ENCODE results near the gene AQP1.

The AQP1 gene

DNA sequence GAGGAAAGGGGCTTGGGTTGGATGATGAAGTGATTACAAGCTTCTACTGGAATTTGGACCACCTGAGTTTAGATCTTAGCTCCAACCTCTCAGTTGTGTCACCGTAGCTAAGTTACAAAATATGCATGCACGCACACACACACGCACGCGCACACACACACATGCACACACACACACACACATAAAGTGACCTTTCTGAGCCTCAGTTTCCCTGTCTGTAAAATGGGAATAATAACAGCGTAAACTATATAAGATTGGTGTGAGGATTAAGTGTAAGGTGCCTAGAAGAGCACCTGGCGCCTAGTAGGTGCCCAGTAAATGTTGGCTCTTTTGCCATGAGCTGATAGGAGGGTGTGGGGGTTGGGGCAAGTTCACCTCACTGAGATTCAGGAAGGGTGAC is 12.6 kb upstream of the AQP1 start:
- TF ChIP-seq TCF12 (IDR thresholded peaks at IDR 0.05; ENCODE audit: low read depth), result no peak
- TF ChIP-seq, protein P1, sequence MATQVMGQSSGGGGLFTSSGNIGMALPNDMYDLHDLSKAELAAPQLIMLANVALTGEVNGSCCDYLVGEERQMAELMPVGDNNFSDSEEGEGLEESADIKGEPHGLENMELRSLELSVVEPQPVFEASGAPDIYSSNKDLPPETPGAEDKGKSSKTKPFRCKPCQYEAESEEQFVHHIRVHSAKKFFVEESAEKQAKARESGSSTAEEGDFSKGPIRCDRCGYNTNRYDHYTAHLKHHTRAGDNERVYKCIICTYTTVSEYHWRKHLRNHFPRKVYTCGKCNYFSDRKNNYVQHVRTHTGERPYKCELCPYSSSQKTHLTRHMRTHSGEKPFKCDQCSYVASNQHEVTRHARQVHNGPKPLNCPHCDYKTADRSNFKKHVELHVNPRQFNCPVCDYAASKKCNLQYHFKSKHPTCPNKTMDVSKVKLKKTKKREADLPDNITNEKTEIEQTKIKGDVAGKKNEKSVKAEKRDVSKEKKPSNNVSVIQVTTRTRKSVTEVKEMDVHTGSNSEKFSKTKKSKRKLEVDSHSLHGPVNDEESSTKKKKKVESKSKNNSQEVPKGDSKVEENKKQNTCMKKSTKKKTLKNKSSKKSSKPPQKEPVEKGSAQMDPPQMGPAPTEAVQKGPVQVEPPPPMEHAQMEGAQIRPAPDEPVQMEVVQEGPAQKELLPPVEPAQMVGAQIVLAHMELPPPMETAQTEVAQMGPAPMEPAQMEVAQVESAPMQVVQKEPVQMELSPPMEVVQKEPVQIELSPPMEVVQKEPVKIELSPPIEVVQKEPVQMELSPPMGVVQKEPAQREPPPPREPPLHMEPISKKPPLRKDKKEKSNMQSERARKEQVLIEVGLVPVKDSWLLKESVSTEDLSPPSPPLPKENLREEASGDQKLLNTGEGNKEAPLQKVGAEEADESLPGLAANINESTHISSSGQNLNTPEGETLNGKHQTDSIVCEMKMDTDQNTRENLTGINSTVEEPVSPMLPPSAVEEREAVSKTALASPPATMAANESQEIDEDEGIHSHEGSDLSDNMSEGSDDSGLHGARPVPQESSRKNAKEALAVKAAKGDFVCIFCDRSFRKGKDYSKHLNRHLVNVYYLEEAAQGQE (IDR thresholded peaks at IDR 0.05; ENCODE audit: low read depth), result no peak
- TF ChIP-seq EP300 (IDR thresholded peaks at IDR 0.05; ENCODE audit: borderline replicate concordance), result no peak
- no peak for TF ChIP-seq TEAD4 (IDR thresholded peaks at IDR 0.05)
- no peak for TF ChIP-seq EGR1 (IDR thresholded peaks at IDR 0.05)
- TF ChIP-seq FOXM1 (IDR thresholded peaks at IDR 0.05; ENCODE audit: borderline replicate concordance, low read depth), result no peak
- TF ChIP-seq CREB1 (IDR thresholded peaks at IDR 0.05; ENCODE audit: low read depth), result no peak

DNA sequence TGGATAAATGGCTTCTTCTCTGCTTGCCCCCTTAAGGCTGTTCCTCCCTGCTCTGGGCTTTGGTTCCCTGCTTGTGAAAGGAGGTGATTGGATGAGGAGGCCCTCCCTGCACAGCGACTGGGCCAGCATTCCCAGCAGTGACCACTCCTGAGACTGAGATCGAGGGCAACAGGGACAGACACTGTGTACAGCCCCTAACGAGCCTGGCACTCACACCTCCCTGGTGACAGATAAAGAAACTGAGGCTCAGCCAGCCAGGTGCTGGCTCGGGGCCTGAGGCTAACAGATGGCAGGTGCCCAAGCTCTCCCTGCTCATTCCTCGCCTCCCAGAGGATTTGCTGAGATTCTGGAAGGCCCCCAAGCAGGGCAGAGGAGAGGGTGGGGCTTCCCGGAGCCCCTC is 12.0 kb upstream of the AQP1 start:
- TF ChIP-seq, protein P2, sequence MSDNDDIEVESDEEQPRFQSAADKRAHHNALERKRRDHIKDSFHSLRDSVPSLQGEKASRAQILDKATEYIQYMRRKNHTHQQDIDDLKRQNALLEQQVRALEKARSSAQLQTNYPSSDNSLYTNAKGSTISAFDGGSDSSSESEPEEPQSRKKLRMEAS (IDR thresholded peaks at IDR 0.05), result no peak
- TF ChIP-seq NFIC (IDR thresholded peaks at IDR 0.05) (no peak), EP300 (IDR thresholded peaks at IDR 0.05; ENCODE audit: borderline replicate concordance) (no peak), RAD21 (IDR thresholded peaks at IDR 0.05; ENCODE audit: low read depth) (no peak), CREB1 (IDR thresholded peaks at IDR 0.05; ENCODE audit: low read depth) (no peak), TAF1 (IDR thresholded peaks at IDR 0.05; ENCODE audit: low read depth) (no peak), ZBTB7A (IDR thresholded peaks at IDR 0.05; ENCODE audit: low read depth) (no peak), CEBPB (IDR thresholded peaks at IDR 0.05) (no peak), FOXM1 (IDR thresholded peaks at IDR 0.05; ENCODE audit: borderline replicate concordance, low read depth) (no peak), EGR1 (IDR thresholded peaks at IDR 0.05) (no peak), TCF12 (IDR thresholded peaks at IDR 0.05; ENCODE audit: low read depth) (no peak), YY1 (IDR thresholded peaks at IDR 0.05; ENCODE audit: low read depth) (no peak), TEAD4 (IDR thresholded peaks at IDR 0.05) (no peak)
- TF ChIP-seq, protein P3, sequence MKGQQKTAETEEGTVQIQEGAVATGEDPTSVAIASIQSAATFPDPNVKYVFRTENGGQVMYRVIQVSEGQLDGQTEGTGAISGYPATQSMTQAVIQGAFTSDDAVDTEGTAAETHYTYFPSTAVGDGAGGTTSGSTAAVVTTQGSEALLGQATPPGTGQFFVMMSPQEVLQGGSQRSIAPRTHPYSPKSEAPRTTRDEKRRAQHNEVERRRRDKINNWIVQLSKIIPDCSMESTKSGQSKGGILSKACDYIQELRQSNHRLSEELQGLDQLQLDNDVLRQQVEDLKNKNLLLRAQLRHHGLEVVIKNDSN (IDR thresholded peaks at IDR 0.05), result no peak
- TF ChIP-seq, protein P1 (IDR thresholded peaks at IDR 0.05; ENCODE audit: low read depth), result no peak

DNA sequence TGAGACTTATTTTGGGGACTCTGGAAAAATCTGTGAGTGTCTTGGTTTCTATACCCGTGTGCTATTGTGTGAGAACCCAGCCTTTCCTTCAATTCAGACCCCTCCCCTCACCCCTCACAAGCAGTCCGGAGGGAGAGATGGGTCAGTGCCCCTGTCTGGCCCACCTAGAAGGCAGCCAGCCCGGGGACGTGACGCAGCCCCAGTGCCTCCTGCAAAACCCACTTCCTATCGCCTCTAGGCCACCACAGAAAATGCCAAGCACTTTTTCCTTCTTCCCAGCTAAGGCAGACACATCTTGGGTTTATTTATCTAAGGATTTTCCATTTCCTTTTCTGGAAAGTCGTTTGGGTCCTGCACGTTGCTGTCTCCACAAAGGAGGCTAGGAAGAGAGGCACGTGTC is 11.6 kb upstream of the AQP1 start:
- TF ChIP-seq, protein P1 (IDR thresholded peaks at IDR 0.05; ENCODE audit: low read depth), result no peak
- TF ChIP-seq NFIC (IDR thresholded peaks at IDR 0.05) (no peak), TCF12 (IDR thresholded peaks at IDR 0.05; ENCODE audit: low read depth) (no peak), TEAD4 (IDR thresholded peaks at IDR 0.05) (no peak), CEBPB (IDR thresholded peaks at IDR 0.05) (no peak), RAD21 (IDR thresholded peaks at IDR 0.05; ENCODE audit: low read depth) (no peak), YY1 (IDR thresholded peaks at IDR 0.05; ENCODE audit: low read depth) (no peak), CREB1 (IDR thresholded peaks at IDR 0.05; ENCODE audit: low read depth) (no peak), EGR1 (IDR thresholded peaks at IDR 0.05) (no peak), EP300 (IDR thresholded peaks at IDR 0.05; ENCODE audit: borderline replicate concordance) (no peak), ZBTB7A (IDR thresholded peaks at IDR 0.05; ENCODE audit: low read depth) (no peak)
- TF ChIP-seq, protein P3 (IDR thresholded peaks at IDR 0.05), result no peak
- TF ChIP-seq, protein P2 (IDR thresholded peaks at IDR 0.05), result no peak

DNA sequence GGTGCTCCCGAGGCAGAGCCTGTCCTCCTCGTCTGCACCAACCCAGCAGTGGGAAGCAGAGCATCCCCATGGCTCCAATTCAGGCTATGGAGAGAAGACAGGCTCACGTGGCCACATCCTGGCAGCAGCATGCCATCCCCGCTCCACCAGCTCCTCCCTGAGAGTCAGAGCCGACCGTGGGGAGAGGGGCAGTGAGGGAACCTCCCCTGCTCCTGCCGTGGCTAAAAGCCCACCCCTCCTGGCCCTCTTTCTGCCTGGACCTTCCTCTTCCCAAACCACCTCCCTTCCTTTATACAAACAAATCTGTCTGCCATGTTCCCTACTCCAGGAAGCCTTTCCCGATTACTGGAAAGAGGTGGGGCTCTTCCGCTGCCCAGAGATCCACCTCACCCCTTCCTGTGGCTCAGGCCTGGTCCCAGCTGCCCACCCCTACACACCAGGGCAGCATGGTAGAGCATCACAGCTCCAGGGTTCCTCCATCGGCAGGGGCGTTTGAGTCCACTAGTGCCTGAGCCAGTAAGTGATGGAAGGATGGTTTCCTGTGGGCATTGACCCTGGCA is 10.8 kb upstream of the AQP1 start:
- no peak for TF ChIP-seq TAF1 (IDR thresholded peaks at IDR 0.05; ENCODE audit: low read depth)
- TF ChIP-seq, protein P3 (IDR thresholded peaks at IDR 0.05), result no peak
- TF ChIP-seq CREB1 (IDR thresholded peaks at IDR 0.05; ENCODE audit: low read depth), result no peak
- no peak for TF ChIP-seq CEBPB (IDR thresholded peaks at IDR 0.05)
- no peak for TF ChIP-seq RAD21 (IDR thresholded peaks at IDR 0.05; ENCODE audit: low read depth)
- no peak for TF ChIP-seq YY1 (IDR thresholded peaks at IDR 0.05; ENCODE audit: low read depth)
- TF ChIP-seq EGR1 (IDR thresholded peaks at IDR 0.05), result no peak
- TF ChIP-seq, protein P2 (IDR thresholded peaks at IDR 0.05), result no peak
- no peak for TF ChIP-seq TCF12 (IDR thresholded peaks at IDR 0.05; ENCODE audit: low read depth)
- no peak for TF ChIP-seq FOXM1 (IDR thresholded peaks at IDR 0.05; ENCODE audit: borderline replicate concordance, low read depth)
- no peak for TF ChIP-seq NFIC (IDR thresholded peaks at IDR 0.05)
- TF ChIP-seq EP300 (IDR thresholded peaks at IDR 0.05; ENCODE audit: borderline replicate concordance), result no peak
